CD4-positive, alpha-beta T cell (primary cell): ENCODE results near the gene SPART. TPM values are rescaled to one million over a fixed set of nuclear protein-coding genes. Genes with fewer than 3 reads are reported as not detected.

Source experiments
- ATAC-seq: fragments of 200-7000 bp; cut with Tn5 transposase; one replicate; pipeline ENCODE4 v1.10.0; 2022; ENCODE audit warnings: mild to moderate bottlenecking; ENCODE audit not compliant: poor library complexity
- CTCF ChIA-PET: fragments of 350-600 bp; sonication (Branson Sonifier 250); formaldehyde crosslinking; loops from one replicate; lab custom pipeline; 2021; ENCODE audit warnings: antibody characterized with exemption, inconsistent platforms; lab: Charles Lee
- POLR2A ChIA-PET: fragments of 350-600 bp; sonication (Branson Sonifier 250); formaldehyde crosslinking; loops from one replicate; lab custom pipeline; 2021; ENCODE audit warnings: antibody characterized with exemption, inconsistent platforms; lab: Charles Lee
- DNase-seq, 14 experiments: peaks; one replicate each; pipeline ENCODE4 v3.0.0-alpha.2; 2013 to 2020; ENCODE audit warnings: mixed read lengths in 2 of 14
- H3K27ac ChIP-seq, 2 donors: one replicate each; pipeline versions ENCODE4 v1.5.1 to v1.7.0; 2013; ENCODE audit warnings: low read length in 2 of 2, low read depth in 1 of 2, mild to moderate bottlenecking in 1 of 2
- H3K27me3 ChIP-seq, 2 experiments: 1 replicate in 1 of 2; 2 replicates in 1 of 2; pipeline versions ENCODE4 v1.6.1 to v1.7.0; 2013; ENCODE audit warnings: low read length in 2 of 2, control low read depth in 1 of 2, mild to moderate bottlenecking in 1 of 2, moderate library complexity in 1 of 2; ENCODE audit not compliant: insufficient read depth in 2 of 2, control insufficient read depth in 1 of 2
- H3K36me3 ChIP-seq: one replicate; pipeline ENCODE4 v1.6.1; 2013; ENCODE audit warnings: low read length, control low read depth; ENCODE audit not compliant: insufficient read depth
- H3K4me1 ChIP-seq: one replicate; pipeline ENCODE4 v1.6.1; 2013; ENCODE audit warnings: low read length, control low read depth; ENCODE audit not compliant: insufficient read depth
- H3K4me3 ChIP-seq: one replicate; pipeline ENCODE4 v1.5.1; 2013; ENCODE audit warnings: mild to moderate bottlenecking, low read length, moderate library complexity
- H3K9me3 ChIP-seq, 2 experiments: 1 replicate in 1 of 2; 2 replicates in 1 of 2; pipeline versions ENCODE4 v1.6.1 to v1.7.0; 2013; ENCODE audit warnings: low read length in 2 of 2, mild to moderate bottlenecking in 2 of 2, control low read depth in 1 of 2, moderate library complexity in 1 of 2; ENCODE audit not compliant: control insufficient read depth in 1 of 2, insufficient read depth in 1 of 2
- H3K27ac Mint-ChIP-seq: one replicate; pipeline ENCODE4 v1.8.0; 2020; ENCODE audit warnings: mixed read lengths
- H3K27me3 Mint-ChIP-seq: one replicate; pipeline ENCODE4 v1.8.0; 2021; ENCODE audit warnings: mixed read lengths
- H3K36me3 Mint-ChIP-seq: one replicate; pipeline ENCODE4 v1.8.0; 2021; ENCODE audit warnings: low read depth, mixed read lengths
- H3K4me1 Mint-ChIP-seq: one replicate; pipeline ENCODE4 v1.8.0; 2021; ENCODE audit warnings: low read depth, mixed read lengths
- H3K4me3 Mint-ChIP-seq: one replicate; pipeline ENCODE4 v1.8.0; 2020; ENCODE audit warnings: mild to moderate bottlenecking, mixed read lengths
- H3K9me3 Mint-ChIP-seq: one replicate; pipeline ENCODE4 v1.8.0; 2020; ENCODE audit warnings: mixed read lengths
- intact Hi-C, 2 experiments: fragments of 100-400 bp; cut with DNase I in 1 of 2; cut with micrococcal nuclease in 1 of 2; formaldehyde crosslinking; loops; one replicate each; pipeline versions ENCODE4 v1.15.1 to v1.9.0; 2023 to 2025; cut with DNase I, micrococcal nuclease
- total RNA-seq, 174 experiments: library from RNA in 2 of 174; stranded (reverse) in 2 of 174; gene quantifications; one replicate each; pipeline ENCODE4 v1.2.3 and lab custom pipeline; 2021 to 2026
- TF ChIP-seq, protein P1 (sequence below): fragments of 200-600 bp; IDR thresholded peaks from one replicate; pipeline ENCODE4 v1.8.0; 2022; ENCODE audit warnings: antibody characterized with exemption, mild to moderate bottlenecking

SPART gene
- total RNA-seq, 2 experiments from 2014 or later = 22.0 to 22.9 TPM

DNA sequence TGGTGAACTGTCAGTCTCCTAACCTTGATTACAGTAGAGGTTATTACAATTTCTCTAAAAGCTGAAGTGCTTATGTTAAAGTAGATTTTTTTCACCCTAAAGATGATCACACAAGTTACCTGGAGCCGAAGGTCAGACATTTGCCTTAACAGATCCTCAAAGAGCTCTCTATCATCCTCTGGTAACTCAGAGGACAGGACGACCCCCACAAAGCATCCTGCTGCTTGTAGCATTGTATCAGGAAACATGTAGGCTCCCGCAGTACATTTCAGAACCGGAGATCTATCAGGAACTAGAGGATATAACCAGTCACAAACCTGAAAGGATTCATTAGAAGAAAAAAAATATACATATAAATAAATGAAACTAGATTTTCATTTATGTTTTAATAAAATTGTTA is 14.9 kb downstream of the SPART start:
- no peaks in the 10 kb centered on the region for H3K4me1 ChIP-seq
- H3K27me3 ChIP-seq = no peaks in the 10 kb centered on the region
- H3K27ac ChIP-seq = no peak overlapping the region
- ChIA-PET POLR2A (no interaction called here), CTCF (interaction anchor here (1.0 kb wide), 1 partner anchor 9 kb away, joined by 4 read pairs; no protein-coding TSS in a partner anchor)
- Mint-ChIP-seq H3K27me3 (no peaks in the 10 kb centered on the region), H3K9me3 (no peaks in the 10 kb centered on the region), H3K4me3 (no peak overlapping the region), H3K27ac (no peak overlapping the region), H3K36me3 (peaks cover 70% of the 10 kb centered on the region), H3K4me1 (peaks cover 21% of the 10 kb centered on the region)
- TF ChIP-seq, protein P1, sequence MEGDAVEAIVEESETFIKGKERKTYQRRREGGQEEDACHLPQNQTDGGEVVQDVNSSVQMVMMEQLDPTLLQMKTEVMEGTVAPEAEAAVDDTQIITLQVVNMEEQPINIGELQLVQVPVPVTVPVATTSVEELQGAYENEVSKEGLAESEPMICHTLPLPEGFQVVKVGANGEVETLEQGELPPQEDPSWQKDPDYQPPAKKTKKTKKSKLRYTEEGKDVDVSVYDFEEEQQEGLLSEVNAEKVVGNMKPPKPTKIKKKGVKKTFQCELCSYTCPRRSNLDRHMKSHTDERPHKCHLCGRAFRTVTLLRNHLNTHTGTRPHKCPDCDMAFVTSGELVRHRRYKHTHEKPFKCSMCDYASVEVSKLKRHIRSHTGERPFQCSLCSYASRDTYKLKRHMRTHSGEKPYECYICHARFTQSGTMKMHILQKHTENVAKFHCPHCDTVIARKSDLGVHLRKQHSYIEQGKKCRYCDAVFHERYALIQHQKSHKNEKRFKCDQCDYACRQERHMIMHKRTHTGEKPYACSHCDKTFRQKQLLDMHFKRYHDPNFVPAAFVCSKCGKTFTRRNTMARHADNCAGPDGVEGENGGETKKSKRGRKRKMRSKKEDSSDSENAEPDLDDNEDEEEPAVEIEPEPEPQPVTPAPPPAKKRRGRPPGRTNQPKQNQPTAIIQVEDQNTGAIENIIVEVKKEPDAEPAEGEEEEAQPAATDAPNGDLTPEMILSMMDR = no peak
- H3K9me3 ChIP-seq = no peaks in the 10 kb centered on the region
- intact Hi-C loops = no loop called here
- no peak overlapping the region for H3K4me3 ChIP-seq
- peaks cover 37% of the 10 kb centered on the region for H3K36me3 ChIP-seq
- ATAC-seq (no peak), DNase-seq (no peak)

DNA sequence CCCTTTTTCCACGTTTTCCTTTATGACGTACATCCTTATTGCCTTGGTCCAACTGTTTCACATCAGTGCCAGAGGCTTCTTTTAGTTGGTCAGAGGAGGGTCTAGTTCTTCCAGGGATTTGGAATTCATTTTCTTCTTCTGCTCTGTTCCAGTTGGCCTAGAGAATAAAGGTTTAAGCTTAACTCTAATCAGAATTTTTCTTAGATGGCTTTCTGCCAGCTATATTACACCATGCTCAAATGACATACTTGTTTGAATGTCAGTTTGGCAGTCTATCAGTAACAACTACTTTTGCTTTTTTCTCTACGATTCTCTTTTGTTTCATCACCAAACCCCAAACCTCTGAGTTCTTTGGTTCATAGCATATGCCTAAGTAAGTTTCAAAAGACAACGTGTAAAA is 16.8 kb downstream of the SPART start:
- DNase-seq = no peak
- Mint-ChIP-seq H3K27ac (no peak overlapping the region), H3K4me3 (no peak overlapping the region), H3K4me1 (peaks cover 11% of the 10 kb centered on the region), H3K36me3 (peaks cover 77% of the 10 kb centered on the region), H3K27me3 (no peaks in the 10 kb centered on the region), H3K9me3 (no peaks in the 10 kb centered on the region)
- TF ChIP-seq, protein P1 = no peak
- H3K4me3 ChIP-seq = no peak overlapping the region
- H3K27ac ChIP-seq = no peak overlapping the region
- ChIA-PET POLR2A (interaction anchor here (0.6 kb wide), 1 partner anchor 527 kb away, joined by 3 read pairs; no protein-coding TSS in a partner anchor), CTCF (interaction anchor here (0.9 kb wide), 1 partner anchor 17 kb away, joined by 4 read pairs; the partner anchor contains the start of gene SPART)
- peaks cover 42% of the 10 kb centered on the region for H3K36me3 ChIP-seq
- H3K4me1 ChIP-seq = no peaks in the 10 kb centered on the region
- no peak for ATAC-seq
- no peaks in the 10 kb centered on the region for H3K27me3 ChIP-seq
- intact Hi-C loops = no loop called here
- no peaks in the 10 kb centered on the region for H3K9me3 ChIP-seq

DNA sequence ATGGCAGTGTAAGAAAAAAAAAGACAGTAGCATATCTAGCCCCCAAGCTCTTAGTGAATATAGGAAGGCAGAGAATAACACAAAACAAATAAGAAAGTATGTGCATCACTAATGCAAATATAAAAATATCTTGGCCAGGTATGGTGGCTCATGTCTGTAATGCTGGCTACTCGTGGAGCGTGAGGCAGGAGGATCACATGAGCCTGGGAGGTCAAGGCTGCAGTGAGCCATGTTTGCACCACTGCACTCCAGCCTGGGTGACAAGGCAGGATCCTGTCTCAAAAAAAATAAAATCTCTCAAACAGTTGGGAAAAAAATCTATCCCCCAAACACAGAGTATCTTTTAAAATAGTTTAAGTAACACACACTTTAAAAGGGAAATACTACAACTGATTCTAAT is 17.4 kb downstream of the SPART start:
- intact Hi-C loops = no loop called here
- H3K9me3 Mint-ChIP-seq = no peaks in the 10 kb centered on the region
- H3K4me3 ChIP-seq = no peak overlapping the region
- peaks cover 77% of the 10 kb centered on the region for H3K36me3 Mint-ChIP-seq
- no peaks in the 10 kb centered on the region for H3K4me1 ChIP-seq
- DNase-seq (no peak), ATAC-seq (no peak)
- H3K27me3 ChIP-seq = no peaks in the 10 kb centered on the region
- ChIA-PET POLR2A (no interaction called here), CTCF (interaction anchor here (0.9 kb wide), 1 partner anchor 18 kb away, joined by 4 read pairs; the partner anchor contains the start of gene SPART)
- H3K9me3 ChIP-seq = no peaks in the 10 kb centered on the region
- peaks cover 47% of the 10 kb centered on the region for H3K36me3 ChIP-seq
- no peak overlapping the region for H3K27ac Mint-ChIP-seq
- H3K4me3 Mint-ChIP-seq = no peak overlapping the region
- H3K27ac ChIP-seq = no peak overlapping the region
- H3K27me3 Mint-ChIP-seq = no peaks in the 10 kb centered on the region
- H3K4me1 Mint-ChIP-seq = peaks cover 6% of the 10 kb centered on the region
- TF ChIP-seq, protein P1 = no peak
